Stimulated activated CD4-positive, alpha-beta T cell treated with anti-CD3 and anti-CD28 coated beads, TNF-alpha, amount 100 ng/mL, for 4 hours (primary cell): ENCODE data around the gene LRRC1.
"Not testable (repeated sequence)": the region's sequence is repeated elsewhere in the genome, so short reads cannot be mapped to it uniquely, and the experiment has no call there.

Experiments used
- DNase-seq, 3 experiments: peaks; one replicate each; pipeline ENCODE4 v3.0.0-alpha.2; 2020; ENCODE audit warnings: low read depth in 3 of 3

LRRC1 gene

GRCh38 chr6:53792973-53793317 is 1.9 kb upstream of the LRRC1 start:
- no peak for DNase-seq

GRCh38 chr6:53793318-53794136 is 1.3 kb upstream of the LRRC1 start:
- peak in 1 of 3 experiments; percentile 2 for DNase-seq

GRCh38 chr6:53794137-53794719 is 577 bp upstream of the LRRC1 start:
- peak in 2 of 3 experiments; percentile 14 for DNase-seq

GRCh38 chr6:53795340-53795701 is 516 bp downstream of the LRRC1 start:
- DNase-seq, result no peak

GRCh38 chr6:53795702-53796450 is 1.1 kb downstream of the LRRC1 start:
- DNase-seq, result peak in 1 of 3 experiments; percentile 0

- no peak for DNase-seq
These were observed 1.6 kb downstream of the LRRC1 start for GRCh38 chr6:53796451-53796780.

GRCh38 chr6:53796791-53797190 is 2.0 kb downstream of the LRRC1 start:
- no peak for DNase-seq

GRCh38 chr6:53797304-53797703 is 2.5 kb downstream of the LRRC1 start:
- DNase-seq, result no peak

GRCh38 chr6:53799340-53799739 is 4.5 kb downstream of the LRRC1 start:
- DNase-seq, result no peak

- DNase-seq, result no peak
These were observed 6.2 kb downstream of the LRRC1 start for GRCh38 chr6:53801022-53801421.

GRCh38 chr6:53802582-53802981 is 7.8 kb downstream of the LRRC1 start:
- DNase-seq, result no peak

GRCh38 chr6:53803081-53803860 is 8.5 kb downstream of the LRRC1 start:
- no peak for DNase-seq

GRCh38 chr6:53805016-53805415 is 10.2 kb downstream of the LRRC1 start:
- no peak for DNase-seq

GRCh38 chr6:53805725-53806124 is 10.9 kb downstream of the LRRC1 start:
- no peak for DNase-seq

- DNase-seq, result not testable (repeated sequence)
These were observed 12.8 kb downstream of the LRRC1 start for GRCh38 chr6:53807606-53808005.

- DNase-seq, result no peak
These were observed 13.6 kb downstream of the LRRC1 start for GRCh38 chr6:53808302-53808881.

GRCh38 chr6:53809691-53810090 is 14.9 kb downstream of the LRRC1 start:
- DNase-seq, result no peak

GRCh38 chr6:53811082-53811481 is 16.3 kb downstream of the LRRC1 start:
- DNase-seq, result no peak

- DNase-seq, result no peak
These were observed 16.9 kb downstream of the LRRC1 start for GRCh38 chr6:53811746-53812145.

- DNase-seq, result no peak
These were observed 18.3 kb downstream of the LRRC1 start for GRCh38 chr6:53813096-53813495.

GRCh38 chr6:53813801-53814200 is 19.0 kb downstream of the LRRC1 start:
- DNase-seq, result no peak

GRCh38 chr6:53814353-53814752 is 19.5 kb downstream of the LRRC1 start:
- DNase-seq, result no peak
